ENCODE data around the gene ARHGEF19. TPM values are rescaled to one million over a fixed set of nuclear protein-coding genes. Genes with fewer than 3 reads are reported as not detected.

The ARHGEF19 gene
- total RNA-seq, 1 experiment from 2014 or later: 21.1 TPM

- no peak overlapping the region for H3K4me3 Mint-ChIP-seq
- Histone ChIP-seq H3K9me3 (ENCODE audit: control insufficient read depth, low read depth, low read length) (no peaks in the 10 kb centered on the region), H3K4me2 (ENCODE audit: insufficient read depth, insufficient read length, low read length) (no peak overlapping the region), H4K91ac (ENCODE audit: insufficient read length, low read depth, low read length) (no peak overlapping the region), H3K4me1 (ENCODE audit: insufficient read depth, low read length) (0 out of 2 replicates have a peak, but pooled peaks cover 2% of the 10 kb centered on the region), H3K23ac (ENCODE audit: insufficient read length, low read depth, low read length) (no peak overlapping the region), H2AK5ac (ENCODE audit: insufficient read length, low read length) (no peak overlapping the region), H3K23me2 (ENCODE audit: insufficient read length, low read depth, low read length, poor library complexity, severe bottlenecking) (peaks cover 5% of the 10 kb centered on the region), H2BK120ac (ENCODE audit: low read depth, low read length, poor library complexity, severe bottlenecking) (no peak overlapping the region), H3K27me3 (ENCODE audit: insufficient read depth, low read length) (no peaks in the 10 kb centered on the region), H3K14ac (ENCODE audit: insufficient read depth, low read length) (no peak overlapping the region), H2BK15ac (ENCODE audit: low read depth, low read length) (no peak overlapping the region), H2BK20ac (ENCODE audit: low read depth, low read length, poor library complexity, severe bottlenecking) (no peak overlapping the region), H2AFZ (ENCODE audit: low read length) (no peak overlapping the region), H3K27ac (ENCODE audit: insufficient read length, low read depth, low read length) (no peak overlapping the region), H3K18ac (ENCODE audit: insufficient read length, low read depth, low read length) (no peak overlapping the region), H3K79me2 (ENCODE audit: insufficient read depth, low read length) (no peaks in the 10 kb centered on the region), H4K8ac (replicated peaks; ENCODE audit: insufficient read length, low read depth, low read length) (no peak overlapping the region), H3K4ac (ENCODE audit: low read depth, low read length) (no peak overlapping the region), H4K5ac (ENCODE audit: insufficient read length, low read depth, low read length) (no peak overlapping the region), H4K20me1 (ENCODE audit: control insufficient read depth, insufficient read depth, insufficient read length) (no peaks in the 10 kb centered on the region), H2BK5ac (ENCODE audit: insufficient read length, low read length) (no peak overlapping the region), H2BK12ac (ENCODE audit: insufficient read length, low read depth, low read length) (no peak overlapping the region), H3K56ac (ENCODE audit: insufficient read length, low read depth, low read length) (no peak overlapping the region), H3K9ac (ENCODE audit: extremely low read depth, insufficient read length, low read length) (no peak overlapping the region), H3T11ph (ENCODE audit: low read length) (no peak overlapping the region), H3K79me1 (ENCODE audit: insufficient read depth, low read depth, low read length, poor library complexity, severe bottlenecking) (no peaks in the 10 kb centered on the region)
- no peak for TF ChIP-seq CTCF (conservative IDR thresholded peaks at IDR 0.05)
- no peaks in the 10 kb centered on the region for H3K36me3 Mint-ChIP-seq (ENCODE audit: insufficient read depth in 1 of 3, low read depth in 3 of 3)
- DNase-seq: no peak
- H3K4me1 Mint-ChIP-seq: peaks cover 6 to 17% of the 10 kb centered on the region in 2 experiments
- no peaks in the 10 kb centered on the region; a peak in 2 of 5 replicates for H3K9me3 Mint-ChIP-seq
- whole genome bisulfite sequencing (ENCODE audit: extremely low coverage, insufficient read length, low lambda C conversion rate): no CpG with 5 or more reads among the region's 10 CpGs
- peaks cover 1% of the 10 kb centered on the region; the same call in 1 of the 2 replicates for H3K27me3 Mint-ChIP-seq (ENCODE audit: low read depth)
- H3K27ac Mint-ChIP-seq: no peak overlapping the region; a peak in 1 of 7 replicates
Measured at GRCh38 chr1:16241221-16241708, 28.8 kb upstream of the ARHGEF19 start.
